GM12892 (cell line): Measurements from ENCODE around the gene SYNJ2BP.

Source experiments
- POLR2A ChIP-seq: IDR thresholded peaks from 2 replicates; pipeline ENCODE4 v1.6.1; 2011; ENCODE audit warnings: low read depth, low read length, control low read depth
- POLR2AphosphoS5 ChIP-seq: IDR thresholded peaks from 2 replicates; pipeline ENCODE4 v1.6.1; 2011; ENCODE audit warnings: low read depth, low read length, control low read depth

- TF ChIP-seq POLR2A (no peak), POLR2AphosphoS5 (no peak)
Observed at GRCh38 chr14:70397746-70398145, 19.1 kb downstream of the SYNJ2BP start.
